Skeletal muscle satellite cell (primary cell): ENCODE data around the gene DLG1.

Experiments used
- H3K27me3 ChIP-seq: 2 replicates; pipeline ENCODE4 v1.7.0; 2013; ENCODE audit warnings: low read length; ENCODE audit not compliant: control insufficient read depth, insufficient read depth
- H3K36me3 ChIP-seq: 2 replicates; pipeline ENCODE4 v1.7.0; 2013; ENCODE audit warnings: mild to moderate bottlenecking, control low read depth, low read length; ENCODE audit not compliant: insufficient read depth
- H3K4me1 ChIP-seq: 2 replicates; pipeline ENCODE4 v1.7.0; 2013; ENCODE audit warnings: low read length; ENCODE audit not compliant: control insufficient read depth, insufficient read depth
- H3K4me2 ChIP-seq: 2 replicates; pipeline ENCODE4 v1.7.0; 2013; ENCODE audit warnings: mild to moderate bottlenecking, low read length
- H3K4me3 ChIP-seq: 2 replicates; pipeline ENCODE4 v1.7.0; 2013; ENCODE audit warnings: low read length
- H3K9ac ChIP-seq: 2 replicates; pipeline ENCODE4 v1.7.0; 2013; ENCODE audit warnings: mild to moderate bottlenecking, low read depth, low read length, moderate library complexity
- H3K9me3 ChIP-seq: replicated peaks from 2 replicates; pipeline ENCODE4 v1.7.0; 2013; ENCODE audit warnings: mild to moderate bottlenecking, control low read depth, low read length

The DLG1 gene

DNA sequence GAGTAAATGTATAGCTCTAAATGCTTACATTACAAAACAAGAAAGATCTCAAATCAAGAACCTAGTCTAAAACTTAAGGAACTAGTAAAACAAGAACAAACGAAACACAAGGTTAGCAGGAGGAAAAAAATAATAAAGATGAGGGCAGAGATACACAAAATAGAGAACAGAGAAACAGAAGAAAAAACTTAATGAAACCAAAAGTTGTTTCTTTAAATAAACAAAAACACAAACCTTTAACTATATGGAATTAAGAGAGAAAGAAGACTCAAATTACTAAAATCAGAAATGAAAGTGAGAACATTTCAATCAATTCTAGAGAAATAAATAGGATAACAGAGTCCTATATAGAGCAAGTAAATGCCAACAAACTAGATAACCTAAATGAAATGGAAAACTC lies 59.6 kb downstream of the DLG1 start:
- Histone ChIP-seq H3K4me1 (no peaks in the 10 kb centered on the region), H3K9ac (no peak overlapping the region), H3K36me3 (peaks cover 24% of the 10 kb centered on the region), H3K27me3 (no peaks in the 10 kb centered on the region), H3K4me2 (no peak overlapping the region), H3K4me3 (no peak overlapping the region), H3K9me3 (peaks cover 9% of the 10 kb centered on the region)

DNA sequence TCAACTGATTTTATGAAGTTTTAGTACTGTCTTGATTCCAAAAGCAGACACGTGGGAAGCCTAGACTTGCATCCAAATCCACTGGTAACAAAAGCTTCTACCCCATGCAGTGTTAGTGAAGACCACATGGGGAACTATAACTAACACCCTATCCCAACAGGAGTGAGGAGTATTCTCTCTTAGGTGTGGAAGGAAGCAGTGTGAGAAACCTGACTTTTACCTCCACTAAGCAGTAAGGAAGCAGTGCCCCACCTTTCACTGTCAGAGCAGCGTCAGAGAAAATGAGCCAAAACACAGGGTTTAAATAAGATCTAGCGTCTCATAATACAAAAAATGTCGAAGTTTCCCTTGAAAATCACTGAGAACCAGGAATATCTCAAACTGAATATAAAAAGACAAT lies 60.5 kb downstream of the DLG1 start:
- Histone ChIP-seq H3K4me1 (no peaks in the 10 kb centered on the region), H3K9me3 (peaks cover 3% of the 10 kb centered on the region), H3K27me3 (no peaks in the 10 kb centered on the region), H3K4me2 (no peak overlapping the region), H3K9ac (no peak overlapping the region), H3K36me3 (peaks cover 15% of the 10 kb centered on the region), H3K4me3 (no peak overlapping the region)

DNA sequence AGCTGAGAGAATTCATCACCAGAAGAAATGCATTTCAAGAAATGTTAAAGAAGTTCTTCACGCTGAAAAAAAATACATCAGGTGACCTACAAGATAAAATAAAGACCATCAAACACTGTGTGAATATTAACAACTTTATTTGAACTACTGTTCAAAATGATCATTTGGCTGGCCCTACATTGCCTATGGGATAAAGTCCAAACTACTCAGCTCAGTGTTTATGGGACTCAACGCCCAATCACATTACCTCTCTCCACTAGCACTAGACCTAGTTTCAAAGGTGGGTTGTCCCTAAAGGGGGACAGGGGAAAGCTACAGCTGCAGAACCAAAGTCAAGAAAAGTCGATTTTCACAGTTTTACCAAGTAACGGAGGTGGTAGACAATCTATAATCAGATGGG lies 62.0 kb downstream of the DLG1 start:
- no peak overlapping the region for H3K9ac ChIP-seq
- no peak overlapping the region for H3K4me3 ChIP-seq
- H3K27me3 ChIP-seq, result no peaks in the 10 kb centered on the region
- H3K36me3 ChIP-seq, result peaks cover 12% of the 10 kb centered on the region
- no peaks in the 10 kb centered on the region for H3K9me3 ChIP-seq
- H3K4me1 ChIP-seq, result no peaks in the 10 kb centered on the region
- no peak overlapping the region for H3K4me2 ChIP-seq

DNA sequence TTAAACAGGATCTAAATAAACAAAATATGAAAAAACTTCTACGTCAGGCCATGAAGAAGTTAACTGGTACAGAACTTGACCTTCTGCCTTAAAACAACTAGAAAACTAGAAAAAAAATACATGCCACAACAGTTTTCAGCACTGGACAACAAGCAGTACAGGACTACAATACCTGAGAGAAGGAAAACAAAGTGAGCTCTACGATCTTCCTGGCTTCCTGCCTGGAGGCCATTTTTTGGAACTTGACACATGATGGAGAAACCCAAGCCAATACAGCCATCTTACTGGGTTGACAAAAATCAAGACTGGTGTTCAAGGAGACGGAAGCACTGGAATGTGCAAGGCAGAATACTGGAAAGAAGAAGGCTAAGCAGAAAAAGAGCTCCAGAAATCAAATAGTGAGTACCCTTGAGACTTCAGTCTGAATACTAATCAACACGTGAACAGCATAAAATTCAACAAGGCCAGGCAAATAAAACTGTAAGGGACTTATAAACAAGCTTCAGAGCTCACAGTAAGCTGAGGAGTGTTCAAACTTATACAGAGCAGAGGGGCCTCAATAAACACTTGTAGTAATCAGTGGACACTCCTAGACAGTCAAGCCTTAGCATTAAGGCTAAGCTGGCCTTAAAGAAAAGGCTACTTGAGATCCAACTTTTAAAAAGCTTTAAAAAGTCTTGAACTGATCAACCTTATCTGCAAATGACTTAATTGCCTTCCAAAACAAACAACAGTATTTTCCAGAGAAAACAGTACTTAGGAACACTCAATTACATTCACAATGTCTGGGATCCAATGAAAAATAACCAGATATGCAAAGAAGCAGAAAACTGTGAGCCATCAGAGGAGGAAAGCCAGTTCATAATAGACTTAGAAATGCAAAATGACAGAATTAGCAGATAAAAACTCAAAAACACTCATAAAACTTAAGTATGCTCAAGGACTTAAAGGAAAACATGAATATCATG lies 63.2 kb downstream of the DLG1 start:
- Histone ChIP-seq H3K4me3 (no peak overlapping the region), H3K27me3 (no peaks in the 10 kb centered on the region), H3K4me1 (no peaks in the 10 kb centered on the region), H3K4me2 (no peak overlapping the region), H3K9me3 (no peaks in the 10 kb centered on the region), H3K9ac (no peak overlapping the region), H3K36me3 (peaks cover 12% of the 10 kb centered on the region)

DNA sequence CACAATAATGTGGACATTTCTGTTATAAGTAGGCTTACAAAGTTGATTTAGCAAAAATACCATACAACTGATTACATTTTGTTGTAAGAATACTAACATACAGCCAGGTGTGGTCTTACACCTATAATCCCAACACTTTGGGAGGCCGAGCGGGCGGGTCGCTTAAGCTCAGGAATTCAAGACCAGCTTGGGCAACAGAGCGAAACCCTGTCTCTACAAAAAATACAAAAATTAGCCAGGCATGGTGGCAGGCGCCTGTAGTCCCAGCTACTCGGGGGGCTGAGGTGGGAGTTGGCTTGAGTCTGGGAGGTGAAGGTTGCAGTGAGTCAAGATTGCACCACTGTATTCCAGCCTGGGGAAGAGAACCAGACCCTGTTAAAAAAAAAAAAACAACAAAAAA lies 67.1 kb downstream of the DLG1 start:
- H3K36me3 ChIP-seq, result peaks cover 6% of the 10 kb centered on the region
- H3K4me1 ChIP-seq, result no peaks in the 10 kb centered on the region
- no peak overlapping the region for H3K4me3 ChIP-seq
- H3K27me3 ChIP-seq, result no peaks in the 10 kb centered on the region
- no peak overlapping the region for H3K9ac ChIP-seq
- H3K9me3 ChIP-seq, result no peaks in the 10 kb centered on the region
- H3K4me2 ChIP-seq, result no peak overlapping the region

DNA sequence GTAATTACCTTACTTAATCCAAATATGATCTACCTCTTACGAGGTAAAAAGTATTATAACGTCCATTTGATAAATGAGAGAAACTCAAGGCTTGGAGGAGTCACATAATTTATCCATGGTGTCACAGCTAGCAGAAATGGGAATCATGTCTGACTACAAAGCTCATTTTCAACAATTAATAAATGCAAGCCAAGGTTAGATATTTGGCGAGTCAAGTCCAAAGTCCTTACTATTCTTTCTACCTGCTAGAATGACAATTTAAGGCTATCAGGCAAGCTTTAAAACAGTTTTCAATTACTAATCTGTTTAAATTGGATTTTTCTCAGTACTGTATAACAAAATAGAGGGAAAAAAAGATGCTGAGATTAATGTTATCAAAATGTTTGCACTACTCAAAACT lies 68.6 kb downstream of the DLG1 start:
- no peak overlapping the region for H3K4me3 ChIP-seq

DNA sequence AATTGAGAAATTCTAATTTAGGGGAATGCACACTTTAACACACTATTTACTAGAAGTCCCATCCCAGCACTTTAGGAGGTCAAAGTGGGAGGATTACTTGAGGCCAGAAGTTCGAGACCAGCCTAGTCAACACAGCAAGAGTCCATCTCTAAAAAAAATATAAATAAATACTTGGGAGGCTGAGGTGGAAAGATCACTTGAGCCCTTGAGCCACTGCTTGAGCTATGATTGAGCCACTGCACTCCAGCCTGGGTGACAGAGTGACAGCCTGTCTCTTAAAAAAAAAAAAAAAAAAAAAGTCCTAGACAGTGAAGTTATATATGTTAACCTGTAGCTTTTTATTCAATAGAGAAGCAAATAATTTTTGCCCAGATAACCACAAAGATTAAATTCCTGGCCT lies 69.2 kb downstream of the DLG1 start:
- Histone ChIP-seq H3K4me1 (no peaks in the 10 kb centered on the region), H3K4me3 (no peak overlapping the region), H3K27me3 (no peaks in the 10 kb centered on the region), H3K4me2 (no peak overlapping the region), H3K9ac (no peak overlapping the region), H3K36me3 (no peaks in the 10 kb centered on the region), H3K9me3 (no peaks in the 10 kb centered on the region)

More for the DNA sequence above, 68.6 kb downstream of the DLG1 start:
- no peak overlapping the region for H3K9ac ChIP-seq
- H3K4me1 ChIP-seq, result no peaks in the 10 kb centered on the region
- H3K4me2 ChIP-seq, result no peak overlapping the region
- H3K27me3 ChIP-seq, result no peaks in the 10 kb centered on the region
- no peaks in the 10 kb centered on the region for H3K9me3 ChIP-seq
- H3K36me3 ChIP-seq, result no peaks in the 10 kb centered on the region

DNA sequence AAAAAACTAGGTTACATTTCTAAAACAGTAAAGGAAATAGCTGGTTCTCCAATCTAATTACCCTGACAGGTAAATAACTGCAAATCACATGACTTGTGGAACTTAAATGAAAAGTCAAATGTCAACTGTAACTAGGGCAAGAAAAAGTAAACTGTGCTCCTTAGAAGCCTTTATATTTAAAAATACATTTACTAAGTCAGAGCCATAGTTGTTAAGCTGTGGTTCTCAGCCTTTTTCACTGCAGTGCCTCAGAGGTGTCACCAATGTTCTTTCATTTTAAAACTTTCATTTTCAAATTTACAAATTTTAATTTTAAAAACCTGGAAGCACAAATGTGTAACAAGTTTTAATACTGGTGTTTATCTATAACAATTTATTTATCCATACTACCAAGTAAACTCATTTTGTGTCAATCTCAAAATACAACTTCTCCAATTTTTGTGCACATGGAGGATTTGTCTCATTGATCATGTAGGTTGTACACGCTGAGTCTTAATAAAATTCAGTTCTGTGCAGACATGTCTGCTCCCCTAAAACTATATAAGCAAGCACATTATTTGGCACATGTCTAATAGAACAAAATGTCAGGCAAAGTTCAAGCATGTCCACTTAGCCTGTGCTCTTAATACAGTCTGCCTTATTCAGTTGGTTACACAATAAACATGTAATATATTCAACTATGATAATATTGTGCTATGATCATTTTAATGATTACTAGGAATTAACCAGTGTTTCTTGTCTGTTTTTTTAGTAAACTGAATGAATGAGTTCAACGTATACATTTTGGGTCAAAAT lies 70.4 kb downstream of the DLG1 start:
- Histone ChIP-seq H3K9me3 (no peaks in the 10 kb centered on the region), H3K4me1 (no peaks in the 10 kb centered on the region)

DNA sequence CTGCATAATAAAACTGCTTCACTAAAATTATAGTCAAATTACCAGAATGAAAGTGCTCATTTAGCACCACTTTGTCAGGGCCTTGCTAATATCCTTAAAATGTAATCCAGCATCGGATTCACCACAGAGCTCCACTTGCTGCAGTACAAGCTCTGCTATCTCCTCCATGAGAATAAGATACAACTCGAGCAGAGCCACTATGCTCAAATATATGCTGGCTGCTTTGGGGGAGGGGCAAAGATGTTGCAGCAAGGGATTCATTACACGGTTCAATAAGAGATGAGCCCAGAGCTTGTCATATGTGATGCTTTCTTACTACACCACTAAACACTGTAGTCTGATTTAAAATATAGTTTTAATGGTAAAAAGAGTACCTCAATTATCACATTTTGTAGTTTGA lies 72.2 kb downstream of the DLG1 start:
- Histone ChIP-seq H3K4me1 (no peaks in the 10 kb centered on the region), H3K9ac (no peak overlapping the region), H3K9me3 (no peaks in the 10 kb centered on the region), H3K4me2 (no peak overlapping the region), H3K4me3 (no peak overlapping the region), H3K27me3 (no peaks in the 10 kb centered on the region), H3K36me3 (no peaks in the 10 kb centered on the region)

More for the DNA sequence above, 70.4 kb downstream of the DLG1 start:
- Histone ChIP-seq H3K4me2 (no peak overlapping the region), H3K36me3 (no peaks in the 10 kb centered on the region), H3K27me3 (no peaks in the 10 kb centered on the region), H3K4me3 (no peak overlapping the region), H3K9ac (no peak overlapping the region)

DNA sequence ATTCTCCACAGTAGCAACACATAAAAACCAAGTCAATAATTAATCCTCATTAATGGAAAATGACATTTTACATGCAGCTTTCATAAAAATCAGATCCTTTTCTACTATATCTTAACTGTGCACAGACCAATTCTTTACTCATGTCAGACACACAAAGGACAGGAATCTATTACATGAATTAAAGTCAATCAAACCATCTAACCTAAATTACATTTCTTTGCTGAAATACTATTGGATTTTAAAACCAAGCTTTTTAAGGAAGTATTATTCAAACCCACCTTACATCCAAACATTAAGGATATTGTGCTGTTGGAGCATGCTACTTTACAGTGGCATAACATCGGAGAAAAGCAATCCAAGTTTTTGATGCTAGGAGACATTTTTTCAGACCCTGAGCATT lies 72.8 kb downstream of the DLG1 start:
- H3K9ac ChIP-seq, result no peak overlapping the region
- no peaks in the 10 kb centered on the region for H3K4me1 ChIP-seq
- H3K9me3 ChIP-seq, result no peaks in the 10 kb centered on the region
- no peak overlapping the region for H3K4me2 ChIP-seq
- no peaks in the 10 kb centered on the region for H3K27me3 ChIP-seq
- H3K36me3 ChIP-seq, result no peaks in the 10 kb centered on the region
- no peak overlapping the region for H3K4me3 ChIP-seq

DNA sequence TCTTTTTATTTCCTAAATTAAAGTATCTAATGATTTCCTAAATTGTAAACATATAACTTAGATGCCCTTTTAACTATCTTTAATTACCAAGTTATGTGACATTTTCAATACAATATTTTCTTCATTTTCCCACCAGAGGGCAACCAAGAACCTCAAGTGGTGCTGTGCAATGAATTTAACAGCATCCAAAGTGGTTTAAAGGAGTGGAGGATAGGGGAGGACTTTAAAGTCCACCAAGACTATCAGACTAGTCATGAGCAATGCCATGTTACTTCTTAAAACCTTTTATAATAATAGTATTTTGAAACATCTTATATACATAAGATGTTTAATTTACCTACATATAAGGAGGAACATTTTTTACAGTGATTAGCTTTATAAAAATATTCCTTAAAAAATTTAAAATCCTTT lies 74.4 kb downstream of the DLG1 start:
- Histone ChIP-seq H3K4me2 (no peak overlapping the region), H3K9ac (no peak overlapping the region), H3K36me3 (no peaks in the 10 kb centered on the region)

More for the DNA sequence above, 74.4 kb downstream of the DLG1 start:
- H3K27me3 ChIP-seq, result no peaks in the 10 kb centered on the region
- no peak overlapping the region for H3K4me3 ChIP-seq
- no peaks in the 10 kb centered on the region for H3K4me1 ChIP-seq
- no peaks in the 10 kb centered on the region for H3K9me3 ChIP-seq
